Calu3 (cell line): ENCODE results near the gene PTPN11. TPM values are rescaled to one million over a fixed set of nuclear protein-coding genes. Genes with fewer than 3 reads are reported as not detected.

Experiments
- BruUV-seq: library from RNA; stranded (reverse); fragments of 400-500 nt; replicated peaks from 2 replicates; lab custom pipeline; 2021; lab: Mats Ljungman, UMichigan
- CTCF ChIA-PET: fragments of 300-600 bp; sonication (Branson Sonifier 250); formaldehyde crosslinking; loops from one replicate; lab custom pipeline; 2022; ENCODE audit warnings: antibody characterized with exemption; lab: Charles Lee
- DNase-seq: peaks from one replicate; pipeline ENCODE4 v3.0.0; 2022
- H3K27ac Mint-ChIP-seq: one replicate; pipeline ENCODE4 v1.8.0; 2022; ENCODE audit warnings: mixed read lengths; ENCODE audit not compliant: unreplicated experiment
- H3K27me3 Mint-ChIP-seq: one replicate; pipeline ENCODE4 v1.8.0; 2022; ENCODE audit warnings: mixed read lengths; ENCODE audit not compliant: unreplicated experiment
- H3K36me3 Mint-ChIP-seq: one replicate; pipeline ENCODE4 v1.8.0; 2022; ENCODE audit warnings: mild to moderate bottlenecking, moderate library complexity, mixed read lengths; ENCODE audit not compliant: insufficient read depth, unreplicated experiment
- H3K4me1 Mint-ChIP-seq: one replicate; pipeline ENCODE4 v1.8.0; 2022; ENCODE audit warnings: mild to moderate bottlenecking, low read depth, mixed read lengths; ENCODE audit not compliant: unreplicated experiment
- H3K4me3 Mint-ChIP-seq: one replicate; pipeline ENCODE4 v1.8.0; 2022; ENCODE audit warnings: mild to moderate bottlenecking, low read depth, moderate library complexity, mixed read lengths; ENCODE audit not compliant: unreplicated experiment
- H3K9me3 Mint-ChIP-seq: one replicate; pipeline ENCODE4 v1.8.0; 2022; ENCODE audit warnings: low read depth, mixed read lengths; ENCODE audit not compliant: unreplicated experiment
- CTCF ChIP-seq: fragments of 200-600 bp; IDR thresholded peaks from one replicate; pipeline ENCODE4 v1.8.0; 2022; ENCODE audit warnings: antibody characterized with exemption; ENCODE audit not compliant: unreplicated experiment
- intact Hi-C: fragments of 100-400 bp; cut with micrococcal nuclease; formaldehyde crosslinking; loops from one replicate; pipeline ENCODE4 v1.10.0; 2022; ENCODE audit not compliant: unreplicated experiment
- total RNA-seq: library from RNA; stranded (reverse); gene quantifications from 2 replicates; pipeline ENCODE4 v1.2.3, GENCODE V29; 2022

Gene PTPN11
- total RNA-seq, 1 experiment from 2014 or later: 174 TPM

DNA sequence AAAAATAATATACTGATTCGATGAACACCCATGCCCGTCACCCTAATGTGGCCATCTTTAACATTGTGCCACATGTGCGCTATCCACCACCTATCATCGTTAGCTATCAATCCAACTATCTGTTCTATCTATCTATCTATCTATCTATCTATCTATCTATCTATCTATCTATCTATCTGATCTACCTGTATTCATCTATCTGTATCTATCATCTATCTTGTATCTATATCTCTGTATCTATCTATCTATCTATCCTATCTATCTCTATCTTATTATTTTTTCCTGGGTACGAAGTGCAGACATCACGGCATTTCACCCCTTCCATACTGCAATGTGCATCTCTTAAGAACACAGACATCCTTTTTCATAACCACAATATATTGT lies 106.7 kb downstream of the PTPN11 start:
- TF ChIP-seq CTCF: no peak
- Mint-ChIP-seq H3K27ac (no peak overlapping the region), H3K27me3 (no peaks in the 10 kb centered on the region), H3K36me3 (no peaks in the 10 kb centered on the region), H3K4me1 (peaks cover 10% of the 10 kb centered on the region), H3K9me3 (peaks cover 3% of the 10 kb centered on the region), H3K4me3 (no peak overlapping the region)
- intact Hi-C loops: no loop called here
- CTCF ChIA-PET: no interaction called here
- BruUV-seq: no TSS peak
- DNase-seq: no peak

- CTCF ChIA-PET: no interaction called here
- no peaks in the 10 kb centered on the region for H3K27me3 Mint-ChIP-seq
- no peak for DNase-seq
- H3K9me3 Mint-ChIP-seq: peaks cover 3% of the 10 kb centered on the region
- no peaks in the 10 kb centered on the region for H3K36me3 Mint-ChIP-seq
- no peak for TF ChIP-seq CTCF
- H3K4me3 Mint-ChIP-seq: no peak overlapping the region
- intact Hi-C loops: no loop called here
- H3K27ac Mint-ChIP-seq: no peak overlapping the region
- peaks cover 10% of the 10 kb centered on the region for H3K4me1 Mint-ChIP-seq
- BruUV-seq: no TSS peak
Observed at GRCh38 chr12:112527082-112527481, 108.3 kb downstream of the PTPN11 start.

DNA sequence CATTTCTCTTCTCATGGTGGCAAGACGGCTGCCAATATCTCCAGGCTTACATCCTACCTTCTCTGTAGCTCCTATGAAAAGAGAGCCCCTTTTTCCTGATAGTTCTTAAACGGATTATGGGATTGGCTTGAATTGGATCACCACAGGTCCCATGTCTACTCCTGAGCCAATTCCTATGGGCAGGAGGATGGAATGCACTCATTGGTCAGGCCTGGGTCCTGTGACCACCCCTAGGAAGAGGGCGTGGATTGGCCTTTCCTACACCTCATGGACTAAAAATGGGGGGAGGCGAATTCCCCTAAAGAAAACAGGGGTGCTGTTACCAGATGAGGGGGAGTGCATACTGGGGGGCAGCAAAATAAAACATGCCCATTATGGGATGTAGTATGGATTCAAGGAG lies 108.8 kb downstream of the PTPN11 start:
- Mint-ChIP-seq H3K27ac (no peak overlapping the region), H3K9me3 (peaks cover 3% of the 10 kb centered on the region), H3K4me3 (no peak overlapping the region), H3K36me3 (no peaks in the 10 kb centered on the region), H3K27me3 (no peaks in the 10 kb centered on the region), H3K4me1 (peaks cover 10% of the 10 kb centered on the region)
- DNase-seq: no peak
- no peak for TF ChIP-seq CTCF
- intact Hi-C loops: no loop called here
- CTCF ChIA-PET: no interaction called here
- BruUV-seq: no TSS peak

- DNase-seq: no peak
- peaks cover 10% of the 10 kb centered on the region for H3K4me1 Mint-ChIP-seq
- CTCF ChIA-PET: no interaction called here
- no peak overlapping the region for H3K27ac Mint-ChIP-seq
- H3K4me3 Mint-ChIP-seq: no peak overlapping the region
- no TSS peak for BruUV-seq
- intact Hi-C loops: no loop called here
- no peak for TF ChIP-seq CTCF
- H3K9me3 Mint-ChIP-seq: peaks cover 3% of the 10 kb centered on the region
- no peaks in the 10 kb centered on the region for H3K36me3 Mint-ChIP-seq
- H3K27me3 Mint-ChIP-seq: no peaks in the 10 kb centered on the region
Observed at GRCh38 chr12:112528521-112528920, 109.8 kb downstream of the PTPN11 start.
